ENCODE measurements around the gene XPOT.

DNA sequence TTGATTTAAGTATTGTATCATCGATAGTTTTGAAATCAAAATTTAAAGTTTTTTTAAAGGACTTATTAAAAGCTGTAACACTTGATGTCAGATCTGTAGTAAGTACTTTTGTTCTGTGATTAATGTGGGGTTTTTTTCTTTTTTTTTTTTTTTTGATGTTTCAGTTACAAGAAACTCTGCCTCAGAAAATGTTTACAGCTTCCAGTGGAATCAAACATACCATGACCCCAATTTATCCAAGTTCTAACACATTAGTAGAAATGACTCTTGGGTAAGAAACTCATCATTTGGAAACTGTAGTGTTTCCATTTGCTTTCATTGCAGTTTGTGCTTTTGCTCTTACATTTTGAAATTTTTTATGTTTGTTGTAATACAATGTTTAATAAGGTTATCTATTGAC, 93.3 kb downstream of the XPOT start:
- TF ChIP-seq, protein P1, sequence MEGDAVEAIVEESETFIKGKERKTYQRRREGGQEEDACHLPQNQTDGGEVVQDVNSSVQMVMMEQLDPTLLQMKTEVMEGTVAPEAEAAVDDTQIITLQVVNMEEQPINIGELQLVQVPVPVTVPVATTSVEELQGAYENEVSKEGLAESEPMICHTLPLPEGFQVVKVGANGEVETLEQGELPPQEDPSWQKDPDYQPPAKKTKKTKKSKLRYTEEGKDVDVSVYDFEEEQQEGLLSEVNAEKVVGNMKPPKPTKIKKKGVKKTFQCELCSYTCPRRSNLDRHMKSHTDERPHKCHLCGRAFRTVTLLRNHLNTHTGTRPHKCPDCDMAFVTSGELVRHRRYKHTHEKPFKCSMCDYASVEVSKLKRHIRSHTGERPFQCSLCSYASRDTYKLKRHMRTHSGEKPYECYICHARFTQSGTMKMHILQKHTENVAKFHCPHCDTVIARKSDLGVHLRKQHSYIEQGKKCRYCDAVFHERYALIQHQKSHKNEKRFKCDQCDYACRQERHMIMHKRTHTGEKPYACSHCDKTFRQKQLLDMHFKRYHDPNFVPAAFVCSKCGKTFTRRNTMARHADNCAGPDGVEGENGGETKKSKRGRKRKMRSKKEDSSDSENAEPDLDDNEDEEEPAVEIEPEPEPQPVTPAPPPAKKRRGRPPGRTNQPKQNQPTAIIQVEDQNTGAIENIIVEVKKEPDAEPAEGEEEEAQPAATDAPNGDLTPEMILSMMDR (IDR thresholded peaks at IDR 0.05), result no peak
- no peak for TF ChIP-seq POLR2A (IDR thresholded peaks at IDR 0.05)

Measured in testis (tissue), 2 donors.